Breast epithelium (tissue), 3 donors: ENCODE results near the gene SERPINA7.

ENCODE experiments used
- CTCF ChIP-seq, 3 donors: fragments of 450-650 bp; IDR thresholded peaks; one replicate each; pipeline ENCODE4 v1.5.1; 2016 to 2017; ENCODE audit warnings: antibody characterized with exemption in 3 of 3, mild to moderate bottlenecking in 3 of 3, moderate library complexity in 3 of 3
- POLR2A ChIP-seq: fragments of 450-650 bp; IDR thresholded peaks from one replicate; pipeline ENCODE4 v1.6.1; 2016; ENCODE audit warnings: antibody characterized with exemption, mild to moderate bottlenecking, moderate library complexity

DNA sequence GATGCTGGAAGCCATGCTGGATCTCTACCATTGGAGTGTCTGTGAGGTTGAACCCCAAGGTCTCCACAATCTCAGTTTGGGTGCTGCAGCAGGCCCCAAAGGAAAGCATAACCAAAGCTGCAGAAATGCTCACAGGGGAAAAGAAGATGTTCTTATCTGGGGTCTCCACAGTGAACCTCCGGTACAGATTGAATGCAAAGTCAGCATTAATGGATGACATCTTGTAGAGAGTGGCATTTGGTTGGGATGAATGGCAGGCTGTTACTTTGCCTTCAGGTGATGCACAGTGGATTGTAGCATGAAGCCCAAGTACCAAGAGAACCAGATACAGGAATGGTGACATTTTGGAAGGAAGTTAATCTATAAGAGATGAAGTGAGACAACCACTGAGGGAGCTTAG is 1.8 kb downstream of the SERPINA7 start:
- TF ChIP-seq CTCF (IDR thresholded peaks at IDR 0.05), result no peak
- TF ChIP-seq POLR2A, result no peak
